Nephron progenitor cell (in vitro differentiated cells): ENCODE measurements around the gene HOOK2.
"Not testable (repeated sequence)": the region's sequence is repeated elsewhere in the genome, so short reads cannot be mapped to it uniquely, and the experiment has no call there.

Source experiments
- DNase-seq: peaks from one replicate; pipeline ENCODE4 v3.0.0; 2021
- H3K27ac Mint-ChIP-seq: 2 replicates; pipeline ENCODE4 v1.8.0; 2021; ENCODE audit warnings: mild to moderate bottlenecking, moderate library complexity, mixed read lengths
- H3K27me3 Mint-ChIP-seq: 2 replicates; pipeline ENCODE4 v1.8.0; 2021; ENCODE audit warnings: mild to moderate bottlenecking, low read depth, mixed read lengths; ENCODE audit not compliant: poor library complexity
- H3K36me3 Mint-ChIP-seq: 2 replicates; pipeline ENCODE4 v1.8.0; 2021; ENCODE audit warnings: low read depth, mixed read lengths
- H3K4me1 Mint-ChIP-seq: 2 replicates; pipeline ENCODE4 v1.8.0; 2021; ENCODE audit warnings: mixed read lengths
- H3K4me3 Mint-ChIP-seq: 2 replicates; pipeline ENCODE4 v1.8.0; 2021; ENCODE audit warnings: mild to moderate bottlenecking, moderate library complexity, mixed read lengths
- H3K9me3 Mint-ChIP-seq: 2 replicates; pipeline ENCODE4 v1.8.0; 2021; ENCODE audit warnings: mild to moderate bottlenecking, moderate library complexity, mixed read lengths
- CTCF ChIP-seq: fragments of 200-600 bp; sonication (generic); IDR thresholded peaks from 2 replicates; pipeline ENCODE4 v1.5.0; 2021; ENCODE audit warnings: antibody characterized with exemption

HOOK2 gene

DNA sequence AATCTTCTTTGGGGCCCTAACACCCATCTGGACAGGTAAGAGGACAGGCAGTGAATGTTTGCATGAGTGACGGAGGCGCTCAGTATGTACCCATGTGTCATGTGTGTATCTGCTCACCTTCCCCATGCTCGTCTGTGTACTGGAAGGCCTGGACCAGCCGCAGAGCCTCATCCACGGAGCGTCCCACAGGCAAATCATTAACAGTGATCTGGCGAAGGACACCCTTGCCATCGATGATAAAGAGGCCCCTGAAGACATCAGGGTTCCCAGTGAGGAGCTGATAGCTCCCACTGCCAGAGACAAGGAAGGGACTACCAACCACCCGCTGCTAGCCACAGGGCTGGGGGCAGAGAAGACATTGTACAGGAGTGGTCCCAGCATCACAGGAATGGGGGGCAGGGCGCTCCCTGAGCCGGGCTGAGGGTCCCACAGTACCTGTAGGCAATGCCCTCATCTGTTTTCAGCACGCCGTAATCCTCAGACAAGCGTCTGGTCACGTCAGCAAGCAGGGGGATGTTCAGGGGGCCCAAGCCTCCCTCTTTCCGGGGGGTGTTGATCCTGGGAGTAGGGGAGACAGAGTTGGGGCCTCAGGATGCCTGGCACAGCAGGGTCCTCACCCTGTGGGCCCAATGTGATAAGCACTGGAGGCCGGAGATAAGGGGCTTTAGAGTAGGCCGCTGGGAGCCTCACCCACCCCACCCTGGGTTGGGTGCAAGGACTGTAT lies 24.6 kb upstream of the HOOK2 start:
- no peaks in the 10 kb centered on the region for H3K9me3 Mint-ChIP-seq
- H3K27me3 Mint-ChIP-seq: no peaks in the 10 kb centered on the region
- H3K4me3 Mint-ChIP-seq: peak overlapping the region; percentile 90
- TF ChIP-seq CTCF: no peak
- no peak for DNase-seq
- H3K27ac Mint-ChIP-seq: no peak overlapping the region
- peaks cover 31% of the 10 kb centered on the region for H3K36me3 Mint-ChIP-seq
- peaks cover 32% of the 10 kb centered on the region for H3K4me1 Mint-ChIP-seq

DNA sequence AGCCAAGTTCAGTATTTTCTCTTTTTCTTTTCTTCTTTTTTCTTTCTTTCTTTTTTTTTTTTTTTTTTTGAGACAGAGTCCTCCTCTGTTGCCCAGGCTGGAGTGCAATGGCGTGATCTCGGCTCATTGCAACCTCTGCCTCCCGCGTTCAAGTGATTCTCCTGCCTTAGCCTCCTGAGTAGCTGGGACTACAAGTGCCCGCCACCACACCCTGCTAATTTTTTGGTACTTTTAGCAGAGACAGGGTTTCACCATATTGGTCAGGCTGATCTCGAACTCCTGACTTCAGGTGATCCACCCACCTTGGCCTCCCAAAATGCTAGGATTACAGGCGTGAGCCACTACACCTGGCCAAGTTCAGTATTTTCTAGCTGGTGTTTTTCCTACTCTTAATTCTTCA lies 22.3 kb upstream of the HOOK2 start:
- H3K4me1 Mint-ChIP-seq: peaks cover 46% of the 10 kb centered on the region
- H3K9me3 Mint-ChIP-seq, H3K27me3 Mint-ChIP-seq, DNase-seq, H3K4me3 Mint-ChIP-seq: not testable (repeated sequence)
- peaks cover 31% of the 10 kb centered on the region for H3K36me3 Mint-ChIP-seq
- H3K27ac Mint-ChIP-seq: peak overlapping the region; percentile 72

DNA sequence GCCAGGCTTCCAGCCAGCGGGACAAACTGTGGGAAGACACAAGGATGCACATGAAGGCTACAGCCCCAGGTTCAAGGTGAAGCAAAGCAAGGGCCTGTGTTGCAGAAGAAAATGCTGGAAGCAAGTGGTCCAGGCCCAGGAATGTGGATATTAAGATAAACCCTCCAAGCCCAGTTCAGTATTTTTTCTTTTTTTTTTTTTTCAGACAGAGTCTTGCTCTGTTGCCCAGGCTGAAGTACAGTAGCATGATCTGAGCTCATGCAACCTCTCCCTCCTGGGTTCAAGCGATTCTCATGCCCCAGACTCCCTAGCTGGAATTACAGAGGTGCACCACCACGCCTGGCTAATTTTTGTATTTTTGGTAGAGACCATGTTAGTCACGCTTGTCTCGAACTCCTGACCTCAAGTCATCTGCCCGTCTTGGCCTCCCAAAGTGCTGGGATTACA lies 21.8 kb upstream of the HOOK2 start:
- H3K4me3 Mint-ChIP-seq: no peak overlapping the region
- DNase-seq: no peak
- no peak overlapping the region for H3K27ac Mint-ChIP-seq
- peaks cover 42% of the 10 kb centered on the region for H3K4me1 Mint-ChIP-seq
- no peak for TF ChIP-seq CTCF
- H3K36me3 Mint-ChIP-seq: peaks cover 31% of the 10 kb centered on the region
- no peaks in the 10 kb centered on the region for H3K27me3 Mint-ChIP-seq
- H3K9me3 Mint-ChIP-seq: no peaks in the 10 kb centered on the region

GRCh38 chr19:12796146-12797071 lies 21.1 kb upstream of the HOOK2 start:
- Mint-ChIP-seq H3K9me3 (no peaks in the 10 kb centered on the region), H3K4me1 (peaks cover 40% of the 10 kb centered on the region), H3K27ac (no peak overlapping the region), H3K27me3 (no peaks in the 10 kb centered on the region), H3K4me3 (no peak overlapping the region), H3K36me3 (peaks cover 31% of the 10 kb centered on the region)
- TF ChIP-seq CTCF: peak; percentile 94
- peak; percentile 82 for DNase-seq

GRCh38 chr19:12794971-12795381 lies 19.6 kb upstream of the HOOK2 start:
- Mint-ChIP-seq H3K27me3 (peaks cover 4% of the 10 kb centered on the region), H3K9me3 (no peaks in the 10 kb centered on the region), H3K4me1 (peaks cover 40% of the 10 kb centered on the region), H3K27ac (no peak overlapping the region), H3K4me3 (no peak overlapping the region), H3K36me3 (peaks cover 31% of the 10 kb centered on the region)
- TF ChIP-seq CTCF: no peak
- DNase-seq: no peak

DNA sequence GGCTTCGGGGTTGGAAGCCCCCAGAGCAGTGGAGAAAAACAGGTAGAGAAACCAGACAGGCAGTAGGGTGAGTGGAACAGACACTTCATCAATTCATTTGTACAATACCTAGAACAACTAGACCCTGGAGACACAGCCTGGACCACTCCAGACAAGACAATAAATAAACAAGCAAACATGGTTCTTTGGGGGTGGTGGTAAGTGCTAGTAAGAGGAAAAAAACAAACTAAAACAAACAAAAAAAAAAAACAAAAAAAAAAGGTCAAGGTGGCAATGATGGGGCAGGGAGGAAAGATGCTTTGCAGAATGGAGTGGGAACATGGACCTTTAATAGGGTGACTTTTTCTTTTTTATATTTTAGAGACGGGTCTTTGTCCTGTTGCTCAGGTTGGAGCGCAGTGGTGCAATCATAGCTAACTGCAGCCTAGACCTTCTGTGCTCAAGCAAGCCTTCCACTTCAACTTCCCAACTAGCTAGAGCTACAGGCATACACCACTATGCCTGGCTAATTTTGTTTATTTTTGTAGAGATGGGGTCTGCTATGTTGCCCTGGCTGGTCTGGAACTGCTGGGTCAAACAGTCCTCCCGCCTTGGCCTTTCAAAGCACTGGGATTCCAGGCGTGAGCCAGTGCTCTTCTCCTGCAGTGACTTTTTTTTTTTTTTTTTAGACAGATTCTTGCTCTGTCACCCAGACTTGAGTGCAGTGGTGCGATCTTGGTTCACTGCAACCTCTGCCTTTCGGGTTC lies 19.0 kb upstream of the HOOK2 start:
- Mint-ChIP-seq H3K36me3 (peaks cover 26% of the 10 kb centered on the region), H3K4me1 (peaks cover 41% of the 10 kb centered on the region), H3K9me3 (no peaks in the 10 kb centered on the region), H3K27ac (no peak overlapping the region), H3K4me3 (peak overlapping the region; percentile 68), H3K27me3 (peaks cover 4% of the 10 kb centered on the region)
- TF ChIP-seq CTCF: no peak
- DNase-seq: no peak
